Endothelial cell of umbilical vein (primary cell): Measurements from ENCODE around the gene TMEM209. TPM values are rescaled to one million over a fixed set of nuclear protein-coding genes. Genes with fewer than 3 reads are reported as not detected.

Experiments
- BruUV-seq: library from RNA; stranded (reverse); fragments of 400-500 nt; replicated peaks from 2 replicates; lab custom pipeline; 2021; lab: Mats Ljungman, UMichigan
- CTCF ChIA-PET: fragments of 300-600, 350-600 bp; sonication (Branson Sonifier 250); formaldehyde crosslinking; loops from one replicate; lab custom pipeline; 2021; ENCODE audit warnings: antibody characterized with exemption, inconsistent platforms; lab: Charles Lee
- POLR2A ChIA-PET: fragments of 300-600, 350-600 bp; sonication (Branson Sonifier 250); formaldehyde crosslinking; loops from one replicate; lab custom pipeline; 2021; ENCODE audit warnings: antibody characterized with exemption, inconsistent platforms; lab: Charles Lee
- DNase-seq: peaks from one replicate; pipeline ENCODE4 v3.0.0-alpha.2; 2011; ENCODE audit warnings: low read depth, low spot score
- FAIRE-seq: peaks from 2 replicates; lab custom pipeline; 2011; peaks lifted over from hg19 to GRCh38; lab: Jason Lieb, UNC
- H2AFZ ChIP-seq: 2 replicates; pipeline ENCODE4 v1.6.0; 2012; ENCODE audit warnings: low read depth, low read length, control low read depth, inconsistent platforms
- H3K27ac ChIP-seq: 2 replicates; pipeline ENCODE4 v1.5.1; 2011; ENCODE audit warnings: low read depth, mild to moderate bottlenecking, control low read depth, low read length, moderate library complexity; ENCODE audit not compliant: insufficient read depth
- H3K27me3 ChIP-seq, 2 experiments: 2 replicates each; pipeline versions ENCODE4 v1.6.0 to v1.6.1; 2011; ENCODE audit warnings: low read length in 2 of 2, mixed read lengths in 1 of 2; ENCODE audit not compliant: control insufficient read depth in 2 of 2, insufficient read depth in 2 of 2
- H3K36me3 ChIP-seq, 2 experiments: 2 replicates in 1 of 2; 3 replicates in 1 of 2; pipeline ENCODE4 v1.5.1; 2011; ENCODE audit warnings: low read length in 2 of 2, mild to moderate bottlenecking in 1 of 2, moderate library complexity in 1 of 2; ENCODE audit not compliant: control insufficient read depth in 2 of 2, insufficient read depth in 2 of 2; ENCODE audit errors: extremely low read depth in 1 of 2
- H3K4me1 ChIP-seq: 3 replicates; pipeline ENCODE4 v1.5.1; 2011; ENCODE audit warnings: mild to moderate bottlenecking, low read length; ENCODE audit not compliant: control insufficient read depth, insufficient read depth; ENCODE audit errors: extremely low read depth
- H3K4me2 ChIP-seq: 2 replicates; pipeline ENCODE4 v1.6.1; 2011; ENCODE audit warnings: low read length, control low read depth, mixed read lengths; ENCODE audit not compliant: insufficient read depth
- H3K4me3 ChIP-seq, 3 experiments: fragments of 200-600 bp in 1 of 3; sonication (generic), shearing (Covaris generic) in 1 of 3; replicated peaks in 1 of 3; 2 replicates each; pipeline ENCODE4 v1.5.1; 2011 to 2016; ENCODE audit warnings: control low read depth in 3 of 3, low read length in 3 of 3, mild to moderate bottlenecking in 2 of 3, inconsistent platforms in 1 of 3, low read depth in 1 of 3, moderate library complexity in 1 of 3; ENCODE audit not compliant: insufficient read depth in 1 of 3
- H3K79me2 ChIP-seq: 2 replicates; pipeline ENCODE4 v1.6.0; 2012; ENCODE audit warnings: low read length, inconsistent platforms; ENCODE audit not compliant: control insufficient read depth, insufficient read depth
- H3K9ac ChIP-seq: replicated peaks from 2 replicates; pipeline ENCODE3; 2011; ENCODE audit warnings: low read length, control low read depth; ENCODE audit not compliant: insufficient read depth; ENCODE audit errors: extremely low read depth
- H3K9me1 ChIP-seq: replicated peaks from 3 replicates; pipeline ENCODE4 v1.6.0; 2011; ENCODE audit warnings: mild to moderate bottlenecking, low read length; ENCODE audit not compliant: control insufficient read depth, insufficient read depth; ENCODE audit errors: extremely low read depth
- H3K9me3 ChIP-seq: replicated peaks from 2 replicates; pipeline ENCODE4 v1.5.1; 2012; ENCODE audit warnings: low read length, inconsistent platforms; ENCODE audit not compliant: control insufficient read depth, insufficient read depth
- H4K20me1 ChIP-seq: replicated peaks from 2 replicates; pipeline ENCODE3; 2011; ENCODE audit warnings: mild to moderate bottlenecking, low read length; ENCODE audit not compliant: control insufficient read depth, insufficient read depth; ENCODE audit errors: extremely low read depth
- CTCF ChIP-seq, 2 donors: IDR thresholded peaks; 1 replicate in 1 of 2; 2 replicates in 1 of 2; pipeline ENCODE4 v1.5.1; 2011; ENCODE audit warnings: low read length in 2 of 2, mild to moderate bottlenecking in 2 of 2, moderate library complexity in 2 of 2, control low read depth in 1 of 2, inconsistent platforms in 1 of 2, low read depth in 1 of 2; ENCODE audit not compliant: insufficient read depth in 1 of 2; ENCODE audit errors: extremely low read depth in 1 of 2
- EZH2 ChIP-seq: IDR thresholded peaks from 2 replicates; pipeline ENCODE4 v1.6.1; 2012; ENCODE audit warnings: borderline replicate concordance, low read depth, mild to moderate bottlenecking, moderate library complexity, low read length, inconsistent platforms; ENCODE audit not compliant: severe bottlenecking
- FOS ChIP-seq: IDR thresholded peaks from 2 replicates; pipeline ENCODE4 v1.6.1; 2011; ENCODE audit warnings: mild to moderate bottlenecking, low read length, moderate library complexity, borderline replicate concordance; ENCODE audit not compliant: insufficient read depth
- GATA2 ChIP-seq: IDR thresholded peaks from 2 replicates; pipeline ENCODE4 v1.7.0; 2011; ENCODE audit warnings: low read depth, mild to moderate bottlenecking, moderate library complexity, mixed read lengths, low read length; ENCODE audit not compliant: insufficient read length, insufficient read depth
- JUN ChIP-seq: IDR thresholded peaks from 2 replicates; pipeline ENCODE4 v1.6.1; 2011; ENCODE audit warnings: borderline replicate concordance, low read depth; ENCODE audit not compliant: insufficient read length, insufficient read depth
- MAX ChIP-seq: IDR thresholded peaks from 2 replicates; pipeline ENCODE4 v1.6.1; 2011; ENCODE audit not compliant: insufficient read depth, insufficient read length
- MYC ChIP-seq: IDR thresholded peaks from one replicate; pipeline ENCODE4 v1.6.1; 2011; ENCODE audit warnings: mild to moderate bottlenecking, low read depth, low read length
- POLR2A ChIP-seq: IDR thresholded peaks from 2 replicates; pipeline ENCODE4 v1.6.1; 2012; ENCODE audit warnings: low read depth, mild to moderate bottlenecking, control low read depth, low read length
- POLR2AphosphoS5 ChIP-seq: IDR thresholded peaks from 2 replicates; pipeline ENCODE4 v1.6.1; 2012; ENCODE audit warnings: low read depth, mild to moderate bottlenecking, control low read depth, low read length, moderate library complexity; ENCODE audit not compliant: insufficient read depth
- dilution Hi-C: fragments of 300-500 bp; cut with MboI; formaldehyde crosslinking; loops from one replicate; pipeline ENCODE4 v1.15.0; 2019; ENCODE audit warnings: low sequenced_read_pairs; ENCODE audit not compliant: extremely low pct_ligation_motif_present
- intact Hi-C: fragments of 100-400 bp; cut with micrococcal nuclease; formaldehyde crosslinking; loops from one replicate; pipeline ENCODE4 v1.10.0; 2022
- polyA plus RNA-seq, 4 experiments: library from polyadenylated mRNA; depleted of rRNA in 3 of 4; stranded (reverse) in 3 of 4; unstranded in 1 of 4; fragments of >200 nt; gene quantifications; 2 replicates each; pipeline versions ENCODE4 v1.2.1 to v1.2.3, GENCODE V29; 2011 to 2012; ENCODE audit warnings: missing spikeins in 1 of 4
- total RNA-seq: library from RNA; stranded (reverse); gene quantifications from 2 replicates; pipeline ENCODE4 v1.2.3, GENCODE V29; 2021

Gene TMEM209
- total and polyA plus RNA-seq, 2 donors (not counting 3 experiments of a cell fraction or from before 2014, with no cell fraction given) = 13.0 to 16.6 TPM

GRCh38 chr7:130143986-130144311 is 61.3 kb downstream of the TMEM209 start:
- Histone ChIP-seq H3K4me1 (peaks cover 6% of the 10 kb centered on the region), H3K9ac (no peak overlapping the region), H3K27me3 (no peaks in the 10 kb centered on the region), H3K79me2 (no peaks in the 10 kb centered on the region), H4K20me1 (no peaks in the 10 kb centered on the region), H3K4me3 (no peak overlapping the region), H2AFZ (no peak overlapping the region), H3K9me3 (no peaks in the 10 kb centered on the region), H3K36me3 (no peaks in the 10 kb centered on the region), H3K27ac (no peak overlapping the region), H3K9me1 (no peaks in the 10 kb centered on the region), H3K4me2 (no peak overlapping the region)
- BruUV-seq = no TSS peak
- CTCF ChIA-PET = no interaction called here
- DNase-seq (no peak), FAIRE-seq (no peak)
- TF ChIP-seq POLR2AphosphoS5 (no peak), EZH2 (no peak), GATA2 (no peak), CTCF (IDR thresholded peaks at IDR 0.05; ENCODE audit: extremely low read depth in 1 of 2, insufficient read depth in 1 of 2, low read depth in 1 of 2, low read length in 2 of 2) (no peak), MAX (no peak), FOS (no peak), POLR2A (no peak), JUN (no peak), MYC (no peak)
- dilution Hi-C loops = no loop called here
- intact Hi-C loops = loop anchor here (5.0 kb wide), 1 partner anchor 1317 kb away; no protein-coding TSS in a partner anchor
- POLR2A ChIA-PET = no interaction called here
